HepG2 (cell line): ENCODE results near the gene TRIM31. TPM values are rescaled to one million over a fixed set of nuclear protein-coding genes. Genes with fewer than 3 reads are reported as not detected.

ENCODE experiments used
- ATAC-seq: fragments of 200-7000 bp; cut with Tn5 transposase; 3 replicates; pipeline ENCODE4 v1.9.1; 2020; ENCODE audit warnings: mild to moderate bottlenecking, moderate library complexity
- BruUV-seq: library from RNA; stranded (reverse); fragments of 400-500 nt; replicated peaks from 2 replicates; lab custom pipeline; 2021; lab: Mats Ljungman, UMichigan
- CTCF ChIA-PET: fragments of 300-600 bp; formaldehyde crosslinking; extraction: SDS; loops from one replicate; lab custom pipeline; 2021; ENCODE audit warnings: low total read pairs, inconsistent platforms, low intra/inter-chr PET ratio; lab: Yijun Ruan, JAX
- POLR2A ChIA-PET: fragments of 350-600 bp; sonication (Branson Sonifier 250); formaldehyde crosslinking; loops from one replicate; lab custom pipeline; 2020; ENCODE audit warnings: antibody characterized with exemption, inconsistent platforms; lab: Yijun Ruan, JAX
- DNase-seq: peaks from one replicate; pipeline ENCODE4 v3.0.0-alpha.2; 2015; ENCODE audit warnings: low spot score
- FAIRE-seq: peaks from 3 replicates; lab custom pipeline; 2011; peaks lifted over from hg19 to GRCh38; lab: Jason Lieb, UNC
- H2AFZ ChIP-seq: one replicate; pipeline ENCODE4 v1.6.1; 2011; ENCODE audit warnings: low read length, inconsistent platforms
- H3K27ac ChIP-seq: fragments of 300-600 bp; 3 replicates; pipeline ENCODE4 v1.8.0; 2011; ENCODE audit warnings: mixed run types, mild to moderate bottlenecking, mixed read lengths, low read length, inconsistent platforms; ENCODE audit not compliant: insufficient read depth; ENCODE audit errors: extremely low read length
- H3K27me3 ChIP-seq, 2 experiments: fragments of 200-600 bp in 1 of 2; 2 replicates in 1 of 2; 3 replicates in 1 of 2; pipeline versions ENCODE4 v1.6.0 to v1.8.0; 2011; ENCODE audit warnings: low read length in 2 of 2, mild to moderate bottlenecking in 2 of 2, moderate library complexity in 2 of 2, inconsistent platforms in 1 of 2; ENCODE audit not compliant: insufficient read depth in 2 of 2, control insufficient read depth in 1 of 2
- H3K36me3 ChIP-seq, 2 experiments: fragments of 200-600 bp in 1 of 2; replicated peaks in 1 of 2; 2 replicates in 1 of 2; 3 replicates in 1 of 2; pipeline versions ENCODE4 v1.5.1 to v1.8.0; 2011; ENCODE audit warnings: low read length in 2 of 2, inconsistent platforms in 1 of 2; ENCODE audit not compliant: insufficient read depth in 2 of 2, control insufficient read depth in 1 of 2
- H3K4me1 ChIP-seq: 2 replicates; pipeline ENCODE4 v1.5.1; 2012; ENCODE audit warnings: low read length, inconsistent platforms; ENCODE audit not compliant: insufficient read depth
- H3K4me2 ChIP-seq: 2 replicates; pipeline ENCODE4 v1.6.0; 2011; ENCODE audit warnings: low read depth, low read length, inconsistent platforms
- H3K4me3 ChIP-seq, 3 experiments: fragments of 200-600 bp in 1 of 3; sonication (generic), shearing (Covaris generic) in 1 of 3; replicated peaks in 1 of 3; 2 replicates each; pipeline ENCODE4 v1.5.1; 2011 to 2016; ENCODE audit warnings: low read length in 3 of 3, inconsistent platforms in 2 of 3, low read depth in 2 of 3, mild to moderate bottlenecking in 2 of 3, control low read depth in 1 of 3, mixed read lengths in 1 of 3; ENCODE audit not compliant: insufficient read depth in 1 of 3
- H3K79me2 ChIP-seq: one replicate; pipeline ENCODE4 v1.6.1; 2011; ENCODE audit warnings: low read length, inconsistent platforms; ENCODE audit not compliant: insufficient read depth
- H3K9ac ChIP-seq: 2 replicates; pipeline ENCODE4 v1.6.0; 2011; ENCODE audit warnings: mild to moderate bottlenecking, low read depth, low read length, inconsistent platforms; ENCODE audit not compliant: insufficient read depth
- H3K9me3 ChIP-seq: 2 replicates; pipeline ENCODE4 v1.5.1; 2012; ENCODE audit warnings: mild to moderate bottlenecking, low read length
- H4K20me1 ChIP-seq: 2 replicates; pipeline ENCODE4 v1.6.0; 2011; ENCODE audit warnings: inconsistent platforms, mild to moderate bottlenecking, low read length, moderate library complexity; ENCODE audit not compliant: insufficient read depth
- ZNF629 ChIP-seq: sonication (generic); formaldehyde crosslinking; conservative IDR thresholded peaks from 2 replicates; pipeline ENCODE4 v1.5.0; 2020; ENCODE audit warnings: missing genetic modification reagents
- ZNF891 ChIP-seq: sonication (generic); formaldehyde crosslinking; IDR thresholded peaks from 2 replicates; pipeline ENCODE4 v1.5.0; 2020; ENCODE audit warnings: mild to moderate bottlenecking, missing genetic modification reagents
- WGBS: methylation state at CpG from one replicate; pipeline ENCODE4 v1.1.6; 2017; ENCODE audit warnings: low lambda C conversion rate; 5-methylcytosine and 5-hydroxymethylcytosine counted together
- in situ Hi-C: cut with HindIII; loops from 2 replicates; pipeline ENCODE4 v1.10.0; 2017; ENCODE audit warnings: low pct_unique_long_range_greater_than_20kb; ENCODE audit not compliant: extremely low pct_ligation_motif_present
- intact Hi-C: fragments of 100-400 bp; cut with micrococcal nuclease; formaldehyde crosslinking; loops from one replicate; pipeline ENCODE4 v1.10.0; 2022; ENCODE audit not compliant: unreplicated experiment
- polyA plus RNA-seq, 8 experiments: library from polyadenylated mRNA; depleted of rRNA in 3 of 8; stranded (reverse) in 7 of 8; unstranded in 1 of 8; fragments of >200 nt; fragmentation: Illumina TruSeq in 4 of 8; extraction: Trizol in 4 of 8; gene quantifications; 2 replicates each; pipeline versions ENCODE4 v1.2.1 to v1.2.3, GENCODE V29; 2011 to 2016; ENCODE audit warnings: low read depth in 4 of 8, missing spikeins in 1 of 8, mixed read lengths in 1 of 8; ENCODE audit not compliant: insufficient read depth in 1 of 8
- total RNA-seq, 5 experiments: library from RNA; depleted of rRNA; stranded (reverse); fragments of >200 nt; fragmentation: Illumina TruSeq; extraction: Trizol; gene quantifications; 2 replicates each; pipeline ENCODE4 v1.2.3, GENCODE V29; 2016; ENCODE audit warnings: low read depth in 1 of 5
- TF ChIP-seq, protein P1 (sequence below): sonication (generic); formaldehyde crosslinking; IDR thresholded peaks from 2 replicates; pipeline ENCODE4 v1.4.0; 2020; ENCODE audit warnings: missing genetic modification reagents

TRIM31 gene
- total and polyA plus RNA-seq, 2 of the 13 experiments (the other 11 are each of a cell fraction or from before 2014, with no cell fraction given) = 0.13 to 0.51 TPM

DNA sequence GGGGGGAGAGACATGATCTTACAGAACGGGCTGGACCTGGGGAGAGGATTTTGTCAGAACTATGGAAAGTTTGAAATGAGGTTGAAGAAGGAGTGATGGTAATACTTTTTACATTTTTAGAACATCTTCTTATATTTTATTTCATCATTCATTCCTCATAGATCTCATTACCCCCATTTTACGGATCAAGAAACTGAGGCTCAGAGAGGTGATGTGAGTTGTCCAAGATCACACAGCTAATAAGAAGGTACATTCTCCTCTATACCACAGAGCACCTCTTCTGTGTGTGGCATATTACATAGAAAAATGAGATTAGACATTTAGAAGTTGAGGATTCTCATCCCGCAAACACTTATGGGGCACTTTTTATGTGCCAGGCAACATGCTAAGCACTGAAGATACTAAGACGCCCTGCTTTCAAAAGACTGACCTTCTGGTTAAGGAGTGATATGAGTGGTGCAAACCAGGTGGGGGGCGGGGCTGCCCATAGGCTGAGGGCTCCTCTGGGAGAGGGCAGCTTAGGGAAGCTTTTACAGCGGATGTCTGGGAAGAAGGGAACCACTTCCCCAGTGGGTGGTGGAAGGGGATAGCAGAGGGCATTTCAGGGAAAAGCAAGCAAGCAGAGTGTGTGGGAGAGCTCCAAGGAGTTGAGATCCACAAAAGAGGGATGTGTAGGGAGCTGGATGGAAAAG, 19.9 kb downstream of the TRIM31 start:
- H3K9me3 ChIP-seq = no peaks in the 10 kb centered on the region
- peaks cover 2 to 28% of the 10 kb centered on the region in 2 experiments; a peak in 3 of 5 replicates for H3K27me3 ChIP-seq
- in situ Hi-C loops = no loop called here
- H2AFZ ChIP-seq = no peak overlapping the region
- ATAC-seq (no peak), DNase-seq (no peak), FAIRE-seq (no peak)
- no peaks in the 10 kb centered on the region for H4K20me1 ChIP-seq
- intact Hi-C loops = no loop called here
- no peak overlapping the region for H3K4me2 ChIP-seq
- no peaks in the 10 kb centered on the region for H3K36me3 ChIP-seq
- H3K4me3 ChIP-seq = no peak overlapping the region
- no peaks in the 10 kb centered on the region for H3K79me2 ChIP-seq
- TF ChIP-seq ZNF891 (no peak), ZNF629 (CRISPR knock-in tag) (peak; percentile 74)
- TF ChIP-seq, protein P1, sequence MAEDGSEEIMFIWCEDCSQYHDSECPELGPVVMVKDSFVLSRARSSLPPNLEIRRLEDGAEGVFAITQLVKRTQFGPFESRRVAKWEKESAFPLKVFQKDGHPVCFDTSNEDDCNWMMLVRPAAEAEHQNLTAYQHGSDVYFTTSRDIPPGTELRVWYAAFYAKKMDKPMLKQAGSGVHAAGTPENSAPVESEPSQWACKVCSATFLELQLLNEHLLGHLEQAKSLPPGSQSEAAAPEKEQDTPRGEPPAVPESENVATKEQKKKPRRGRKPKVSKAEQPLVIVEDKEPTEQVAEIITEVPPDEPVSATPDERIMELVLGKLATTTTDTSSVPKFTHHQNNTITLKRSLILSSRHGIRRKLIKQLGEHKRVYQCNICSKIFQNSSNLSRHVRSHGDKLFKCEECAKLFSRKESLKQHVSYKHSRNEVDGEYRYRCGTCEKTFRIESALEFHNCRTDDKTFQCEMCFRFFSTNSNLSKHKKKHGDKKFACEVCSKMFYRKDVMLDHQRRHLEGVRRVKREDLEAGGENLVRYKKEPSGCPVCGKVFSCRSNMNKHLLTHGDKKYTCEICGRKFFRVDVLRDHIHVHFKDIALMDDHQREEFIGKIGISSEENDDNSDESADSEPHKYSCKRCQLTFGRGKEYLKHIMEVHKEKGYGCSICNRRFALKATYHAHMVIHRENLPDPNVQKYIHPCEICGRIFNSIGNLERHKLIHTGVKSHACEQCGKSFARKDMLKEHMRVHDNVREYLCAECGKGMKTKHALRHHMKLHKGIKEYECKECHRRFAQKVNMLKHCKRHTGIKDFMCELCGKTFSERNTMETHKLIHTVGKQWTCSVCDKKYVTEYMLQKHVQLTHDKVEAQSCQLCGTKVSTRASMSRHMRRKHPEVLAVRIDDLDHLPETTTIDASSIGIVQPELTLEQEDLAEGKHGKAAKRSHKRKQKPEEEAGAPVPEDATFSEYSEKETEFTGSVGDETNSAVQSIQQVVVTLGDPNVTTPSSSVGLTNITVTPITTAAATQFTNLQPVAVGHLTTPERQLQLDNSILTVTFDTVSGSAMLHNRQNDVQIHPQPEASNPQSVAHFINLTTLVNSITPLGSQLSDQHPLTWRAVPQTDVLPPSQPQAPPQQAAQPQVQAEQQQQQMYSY (CRISPR knock-in tag) = no peak
- BruUV-seq = no TSS peak
- 73% methylated on average over 6 of the region's 6 CpGs for WGBS
- H3K4me1 ChIP-seq = peaks cover 67% of the 10 kb centered on the region
- ChIA-PET POLR2A (interaction anchor here (1.1 to 2.3 kb wide), 4 partner anchors 9 to 32 kb away, joined by 3 to 13 read pairs (median 4); partner anchors contain the start of genes POLR1H and PPP1R11), CTCF (no interaction called here)
- no peak overlapping the region for H3K27ac ChIP-seq
- H3K9ac ChIP-seq = no peak overlapping the region
